Activated T-helper 1 cell treated with anti-CD3 and anti-CD28 coated beads, Interleukin-12 subunit alpha, Interleukin-12 subunit beta, Interleukin-2, Interleukin-4 antibody, amounts not matched to agents 30 ng/mL and 10 ng/mL and 1 ng/mL, durations not matched to agents 14 hours and 24 hours and 36 hours (primary cell): Measurements from ENCODE around the gene IQGAP3. TPM values are rescaled to one million over a fixed set of nuclear protein-coding genes. Genes with fewer than 3 reads are reported as not detected.

Source experiments
- DNase-seq: peaks from one replicate; pipeline ENCODE4 v3.0.0; 2021; ENCODE audit warnings: low spot score
- H3K27ac Mint-ChIP-seq: one replicate; pipeline ENCODE4 v1.8.0; 2021; ENCODE audit warnings: mild to moderate bottlenecking, mixed read lengths
- H3K27me3 Mint-ChIP-seq: one replicate; pipeline ENCODE4 v1.8.0; 2022; ENCODE audit warnings: mild to moderate bottlenecking, moderate library complexity, mixed read lengths; ENCODE audit not compliant: insufficient read depth
- H3K36me3 Mint-ChIP-seq: one replicate; pipeline ENCODE4 v1.8.0; 2021; ENCODE audit warnings: low read depth, mixed read lengths
- H3K4me1 Mint-ChIP-seq: one replicate; pipeline ENCODE4 v1.8.0; 2021; ENCODE audit warnings: low read depth, mixed read lengths
- H3K4me3 Mint-ChIP-seq: one replicate; pipeline ENCODE4 v1.8.0; 2021; ENCODE audit warnings: mild to moderate bottlenecking, moderate library complexity, mixed read lengths
- H3K9me3 Mint-ChIP-seq: one replicate; pipeline ENCODE4 v1.8.0; 2021; ENCODE audit warnings: mixed read lengths
- intact Hi-C: fragments of 100-400 bp; cut with micrococcal nuclease; formaldehyde crosslinking; loops from one replicate; pipeline ENCODE4 v1.15.1; 2024
- total RNA-seq: library from RNA; stranded (reverse); gene quantifications from 2 replicates; pipeline ENCODE4 v1.2.3, GENCODE V29; 2022

IQGAP3 gene
- total RNA-seq, 1 donor from 2014 or later, result 11.2 TPM

GRCh38 chr1:156579472-156579871 lies 7.1 kb upstream of the IQGAP3 start, which contains the start of gene TTC24:
Gene TTC24 (plus strand): TSS chr1:156579723. CDS start chr1:156581365, 1,642 bp downstream.
- Mint-ChIP-seq H3K9me3 (no peaks in the 10 kb centered on the region), H3K4me3 (no peak within 1 kb of the TSS), H3K27ac (no peak within 1 kb of the TSS), H3K27me3 (peaks cover 4% of the 10 kb centered on the region), H3K4me1 (peaks cover 12% of the 10 kb centered on the region), H3K36me3 (no peaks in the 10 kb centered on the region)
- no peak for DNase-seq
- intact Hi-C loops, result no loop called here

- Mint-ChIP-seq H3K9me3 (no peaks in the 10 kb centered on the region), H3K27ac (no peak overlapping the region), H3K27me3 (peaks cover 14% of the 10 kb centered on the region), H3K4me3 (no peak overlapping the region), H3K36me3 (no peaks in the 10 kb centered on the region), H3K4me1 (peaks cover 13% of the 10 kb centered on the region)
- no peak for DNase-seq
- intact Hi-C loops, result no loop called here
Observed at GRCh38 chr1:156578055-156578454, 5.7 kb upstream of the IQGAP3 start.

- DNase-seq, result no peak
- intact Hi-C loops, result no loop called here
- H3K36me3 Mint-ChIP-seq, result no peaks in the 10 kb centered on the region
- H3K27ac Mint-ChIP-seq, result no peak overlapping the region
- peaks cover 15% of the 10 kb centered on the region for H3K4me1 Mint-ChIP-seq
- no peak overlapping the region for H3K4me3 Mint-ChIP-seq
- peaks cover 18% of the 10 kb centered on the region for H3K27me3 Mint-ChIP-seq
- H3K9me3 Mint-ChIP-seq, result no peaks in the 10 kb centered on the region
Observed at GRCh38 chr1:156577550-156577949, 5.2 kb upstream of the IQGAP3 start.

GRCh38 chr1:156574039-156574633 lies 1.8 kb upstream of the IQGAP3 start:
- DNase-seq, result no peak
- intact Hi-C loops, result loop anchor here (5.0 kb wide), 4 partner anchors 33 to 292 kb away; partner anchors contain the start of genes SMG5 and TMEM79
- peaks cover 28% of the 10 kb centered on the region for H3K4me1 Mint-ChIP-seq
- H3K27ac Mint-ChIP-seq, result no peak overlapping the region
- peaks cover 3% of the 10 kb centered on the region for H3K36me3 Mint-ChIP-seq
- H3K9me3 Mint-ChIP-seq, result no peaks in the 10 kb centered on the region
- H3K4me3 Mint-ChIP-seq, result no peak overlapping the region
- peaks cover 18% of the 10 kb centered on the region for H3K27me3 Mint-ChIP-seq

- peak overlapping the region; percentile 96 for H3K4me3 Mint-ChIP-seq
- H3K4me1 Mint-ChIP-seq, result peaks cover 28% of the 10 kb centered on the region
- no peak for DNase-seq
- peaks cover 18% of the 10 kb centered on the region for H3K27me3 Mint-ChIP-seq
- H3K27ac Mint-ChIP-seq, result peak overlapping the region; percentile 76
- peaks cover 4% of the 10 kb centered on the region for H3K36me3 Mint-ChIP-seq
- no peaks in the 10 kb centered on the region for H3K9me3 Mint-ChIP-seq
- intact Hi-C loops, result loop anchor here (1.0 to 5.0 kb wide), 6 partner anchors 19 to 290 kb away; partner anchors contain the start of genes NAXE, SMG5 and TMEM79
Observed at GRCh38 chr1:156572663-156573018, 276 bp upstream of the IQGAP3 start.

GRCh38 chr1:156571261-156571852 lies 1.0 kb downstream of the IQGAP3 start:
- intact Hi-C loops, result loop anchor here (5.0 kb wide), 4 partner anchors 36 to 289 kb away; partner anchors contain the start of genes SMG5 and TMEM79
- peaks cover 28% of the 10 kb centered on the region for H3K4me1 Mint-ChIP-seq
- no peaks in the 10 kb centered on the region for H3K9me3 Mint-ChIP-seq
- no peak for DNase-seq
- peaks cover 8% of the 10 kb centered on the region for H3K36me3 Mint-ChIP-seq
- peak overlapping the region; percentile 30 for H3K27ac Mint-ChIP-seq
- peak overlapping the region; percentile 96 for H3K4me3 Mint-ChIP-seq
- peaks cover 18% of the 10 kb centered on the region for H3K27me3 Mint-ChIP-seq

GRCh38 chr1:156566436-156566835 lies 5.9 kb downstream of the IQGAP3 start:
- no peaks in the 10 kb centered on the region for H3K27me3 Mint-ChIP-seq
- peaks cover 11% of the 10 kb centered on the region for H3K36me3 Mint-ChIP-seq
- no peak overlapping the region for H3K27ac Mint-ChIP-seq
- no peak for DNase-seq
- H3K9me3 Mint-ChIP-seq, result no peaks in the 10 kb centered on the region
- H3K4me3 Mint-ChIP-seq, result no peak overlapping the region
- H3K4me1 Mint-ChIP-seq, result peaks cover 10% of the 10 kb centered on the region
- intact Hi-C loops, result no loop called here

GRCh38 chr1:156565519-156565918 lies 6.8 kb downstream of the IQGAP3 start:
- Mint-ChIP-seq H3K27me3 (no peaks in the 10 kb centered on the region), H3K27ac (no peak overlapping the region), H3K9me3 (no peaks in the 10 kb centered on the region), H3K4me3 (no peak overlapping the region), H3K4me1 (peaks cover under 1% of the 10 kb centered on the region), H3K36me3 (peaks cover 11% of the 10 kb centered on the region)
- DNase-seq, result no peak
- intact Hi-C loops, result no loop called here

- Mint-ChIP-seq H3K9me3 (no peaks in the 10 kb centered on the region), H3K27ac (no peak overlapping the region), H3K4me1 (no peaks in the 10 kb centered on the region), H3K27me3 (no peaks in the 10 kb centered on the region), H3K36me3 (peaks cover 10% of the 10 kb centered on the region), H3K4me3 (no peak overlapping the region)
- intact Hi-C loops, result no loop called here
- no peak for DNase-seq
Observed at GRCh38 chr1:156560585-156561163, 11.7 kb downstream of the IQGAP3 start.

- no peak overlapping the region for H3K27ac Mint-ChIP-seq
- no peak for DNase-seq
- no peaks in the 10 kb centered on the region for H3K4me1 Mint-ChIP-seq
- intact Hi-C loops, result no loop called here
- no peak overlapping the region for H3K4me3 Mint-ChIP-seq
- peaks cover 10% of the 10 kb centered on the region for H3K36me3 Mint-ChIP-seq
- no peaks in the 10 kb centered on the region for H3K9me3 Mint-ChIP-seq
- no peaks in the 10 kb centered on the region for H3K27me3 Mint-ChIP-seq
Observed at GRCh38 chr1:156559797-156560385, 12.5 kb downstream of the IQGAP3 start.

GRCh38 chr1:156559086-156559796 lies 13.1 kb downstream of the IQGAP3 start:
- Mint-ChIP-seq H3K9me3 (no peaks in the 10 kb centered on the region), H3K36me3 (peaks cover 10% of the 10 kb centered on the region), H3K27ac (no peak overlapping the region), H3K4me3 (no peak overlapping the region), H3K27me3 (no peaks in the 10 kb centered on the region), H3K4me1 (no peaks in the 10 kb centered on the region)
- intact Hi-C loops, result no loop called here
- DNase-seq, result no peak

GRCh38 chr1:156556354-156556753 lies 16.0 kb downstream of the IQGAP3 start:
- intact Hi-C loops, result no loop called here
- Mint-ChIP-seq H3K27me3 (no peaks in the 10 kb centered on the region), H3K36me3 (peaks cover 16% of the 10 kb centered on the region), H3K4me3 (no peak overlapping the region), H3K4me1 (peaks cover 5% of the 10 kb centered on the region), H3K27ac (no peak overlapping the region), H3K9me3 (no peaks in the 10 kb centered on the region)
- no peak for DNase-seq
